Stimulated activated CD8-positive, alpha-beta memory T cell treated with anti-CD3 and anti-CD28 coated beads, Interleukin-15, amount 100 ng/mL, for 48 hours (primary cell): ENCODE measurements around the gene INO80.
"Not testable (repeated sequence)": the region's sequence is repeated elsewhere in the genome, so short reads cannot be mapped to it uniquely, and the experiment has no call there.

Experiments
- DNase-seq, 2 donors: peaks; one replicate each; pipeline ENCODE4 v3.0.0-alpha.2; 2020; ENCODE audit warnings: low read depth in 2 of 2

INO80 gene

GRCh38 chr15:41116116-41116961, at the start of gene INO80:
Gene INO80 (minus strand): TSS chr15:41116280. CDS start chr15:41096310, 19,970 bp downstream.
- peak; percentile 92 for DNase-seq

GRCh38 chr15:41161736-41162135, 45.7 kb upstream of the INO80 start:
- DNase-seq: no peak

GRCh38 chr15:41161336-41161735, 45.3 kb upstream of the INO80 start:
- DNase-seq: no peak

GRCh38 chr15:41160639-41161315, 44.7 kb upstream of the INO80 start:
- no peak for DNase-seq

- no peak for DNase-seq
Measured at GRCh38 chr15:41154412-41154811, 38.3 kb upstream of the INO80 start.

- no peak for DNase-seq
Measured at GRCh38 chr15:41153733-41154132, 37.7 kb upstream of the INO80 start.

GRCh38 chr15:41151451-41152005, 35.4 kb upstream of the INO80 start:
- DNase-seq: no peak

GRCh38 chr15:41150279-41150678, 34.2 kb upstream of the INO80 start:
- DNase-seq: no peak

- DNase-seq: no peak
Measured at GRCh38 chr15:41148065-41148464, 32.0 kb upstream of the INO80 start.

GRCh38 chr15:41139619-41140018, 23.5 kb upstream of the INO80 start:
- no peak for DNase-seq

- not testable (repeated sequence) for DNase-seq
Measured at GRCh38 chr15:41139112-41139511, 23.0 kb upstream of the INO80 start.

GRCh38 chr15:41135580-41135979, 19.5 kb upstream of the INO80 start:
- not testable (repeated sequence) for DNase-seq

- DNase-seq: no peak
Measured at GRCh38 chr15:41133454-41133853, 17.4 kb upstream of the INO80 start.

GRCh38 chr15:41132094-41132493, 16.0 kb upstream of the INO80 start:
- DNase-seq: not testable (repeated sequence)

GRCh38 chr15:41128174-41128902, 12.3 kb upstream of the INO80 start:
- no peak for DNase-seq

GRCh38 chr15:41125931-41126642, 10.0 kb upstream of the INO80 start:
- DNase-seq: no peak

- DNase-seq: no peak
Measured at GRCh38 chr15:41125063-41125669, 9.1 kb upstream of the INO80 start.

GRCh38 chr15:41124058-41124457, 8.0 kb upstream of the INO80 start:
- DNase-seq: no peak

- no peak for DNase-seq
Measured at GRCh38 chr15:41122849-41123248, 6.8 kb upstream of the INO80 start.

- no peak for DNase-seq
Measured at GRCh38 chr15:41121951-41122350, 5.9 kb upstream of the INO80 start.

- no peak for DNase-seq
Measured at GRCh38 chr15:41116962-41117252, 827 bp upstream of the INO80 start.
